SK-MEL-5 (cell line): ENCODE results near the gene SLC48A1. TPM values are rescaled to one million over a fixed set of nuclear protein-coding genes. Genes with fewer than 3 reads are reported as not detected.
A peak's percentile ranks its signal among the peaks of the same experiment; 100 is the strongest.

Experiments used
- DNase-seq: peaks from one replicate; pipeline ENCODE4 v3.0.0-alpha.2; 2016; ENCODE audit warnings: low read depth, low spot score
- in situ Hi-C: cut with HindIII; loops from 2 replicates; pipeline ENCODE4 v1.10.0; 2016; ENCODE audit warnings: low sequenced_read_pairs, high pct_unique_total_duplicates, low pct_unique_long_range_greater_than_20kb
- total RNA-seq: library from RNA; depleted of rRNA; stranded (reverse); fragments of >200 nt; shearing (Covaris generic); gene quantifications from 2 replicates; pipeline ENCODE4 v1.2.3, GENCODE V29; 2014

The SLC48A1 gene
- total RNA-seq, 1 experiment from 2014 or later = 12.7 TPM

DNA sequence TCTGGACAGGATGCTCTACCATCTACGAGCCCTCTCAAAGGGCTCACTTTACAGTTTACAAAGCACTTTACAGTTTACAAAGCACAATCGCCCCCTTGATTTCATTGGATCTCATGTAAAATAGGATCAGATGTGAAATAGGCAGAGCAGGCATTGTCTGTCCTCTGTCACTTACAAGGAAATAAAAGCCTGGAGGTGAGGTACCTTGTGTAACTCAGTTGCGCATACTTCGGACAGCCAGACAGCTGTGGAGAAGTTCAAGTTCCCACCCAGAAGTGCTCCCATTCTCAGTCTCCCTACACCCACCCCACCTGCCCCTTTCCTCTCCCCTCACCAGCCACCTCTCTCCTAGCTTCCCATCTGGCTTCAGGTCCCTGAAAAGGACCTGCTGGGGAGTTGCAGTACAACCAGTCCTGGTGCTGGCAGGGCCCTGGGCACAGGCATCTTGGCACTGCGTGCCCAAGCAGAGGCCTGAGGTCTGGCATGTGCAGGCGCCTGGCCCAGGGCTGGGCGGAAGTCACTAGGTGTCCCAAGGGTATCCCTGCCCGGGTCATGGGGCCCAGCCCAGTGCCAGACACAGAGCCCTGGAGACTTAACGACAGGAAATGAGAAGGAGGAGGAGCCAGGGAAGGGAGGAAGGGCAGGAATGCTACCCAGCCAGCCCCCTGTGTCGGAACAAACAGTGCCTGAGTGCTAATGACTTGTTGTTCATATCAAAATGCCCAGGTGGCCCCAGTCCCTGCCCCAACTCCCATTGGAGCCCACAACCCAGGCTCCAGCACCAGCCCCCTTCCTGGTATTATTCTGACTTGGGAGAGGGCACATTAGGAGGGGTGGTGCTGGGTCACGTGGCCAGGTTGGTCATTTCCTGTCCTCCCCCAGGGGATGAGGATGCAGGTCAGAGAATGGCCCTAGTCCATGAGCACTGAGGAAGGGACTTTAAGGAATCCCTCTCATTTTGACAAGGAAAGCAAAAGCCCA lies 19.7 kb upstream of the SLC48A1 start:
- in situ Hi-C loops = no loop called here
- DNase-seq = peak; percentile 68

GRCh38 chr12:47754126-47754525 lies 18.9 kb upstream of the SLC48A1 start:
- DNase-seq = no peak
- in situ Hi-C loops = no loop called here

- no peak for DNase-seq
- in situ Hi-C loops = no loop called here
Measured at GRCh38 chr12:47754881-47755280, 18.2 kb upstream of the SLC48A1 start.

DNA sequence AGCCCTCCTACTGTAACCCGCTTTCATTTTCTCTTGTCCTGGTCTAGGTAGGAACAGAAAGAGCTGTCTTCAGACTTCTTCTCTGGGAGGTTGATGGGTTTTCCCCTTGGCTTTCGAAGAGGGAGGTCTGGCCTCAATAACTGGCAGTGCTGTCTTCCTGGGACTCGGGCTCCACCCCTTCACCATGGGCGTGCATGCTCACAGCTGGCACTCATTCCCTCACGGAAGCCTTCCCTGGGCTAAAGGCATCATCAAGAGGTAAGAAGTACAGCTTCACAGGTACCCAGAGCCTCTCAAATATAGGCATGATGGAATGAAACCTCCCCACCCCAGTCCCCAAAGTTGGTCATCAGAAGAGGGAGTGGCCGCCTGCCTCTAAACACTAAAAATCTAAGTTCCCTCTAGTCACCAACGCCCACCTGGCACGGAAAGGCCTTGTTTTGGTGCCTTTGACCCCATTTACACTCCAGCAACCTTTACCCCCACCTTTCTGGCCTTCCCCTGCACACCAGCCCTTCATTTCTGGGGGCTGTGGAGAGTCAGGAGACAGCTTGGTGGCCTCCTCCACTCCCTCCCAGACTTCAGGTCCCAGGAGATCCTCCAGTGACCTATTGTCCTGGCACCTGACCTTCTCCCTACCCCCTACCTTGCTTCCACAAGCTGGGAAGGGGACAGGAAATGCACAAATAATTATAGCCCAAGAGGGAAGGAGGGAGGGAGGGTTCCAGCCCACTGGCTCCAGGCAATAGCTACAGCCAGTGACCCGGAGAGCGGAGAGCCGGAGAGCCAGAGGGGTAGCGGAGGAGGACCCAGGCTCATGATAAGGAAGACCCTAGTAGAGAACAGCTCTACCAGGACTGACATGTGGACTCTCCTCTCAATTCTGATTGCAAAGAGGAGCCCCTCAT lies 17.1 kb upstream of the SLC48A1 start:
- DNase-seq = no peak
- in situ Hi-C loops = no loop called here

DNA sequence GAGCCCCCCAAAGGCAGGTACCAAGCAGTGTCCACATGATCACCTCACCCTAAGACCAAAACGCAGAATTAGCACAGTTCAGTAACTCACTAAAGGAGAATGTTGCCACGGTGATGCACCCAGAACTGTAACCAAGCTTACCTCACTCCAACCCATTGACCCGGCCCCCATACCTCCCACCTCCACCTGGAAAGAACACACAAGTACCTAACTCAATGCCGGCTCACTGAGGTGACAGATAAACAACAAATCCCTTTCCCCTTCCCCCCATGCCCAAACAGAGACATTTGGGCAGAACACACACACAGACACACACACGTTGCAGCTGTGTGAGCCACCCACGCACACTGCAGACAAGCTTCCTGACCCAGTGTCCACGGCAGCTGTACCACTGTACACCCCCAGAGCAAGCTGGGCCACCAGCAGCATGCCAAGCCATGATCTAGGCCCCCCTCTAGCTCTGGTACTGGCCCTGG lies 15.6 kb upstream of the SLC48A1 start:
- in situ Hi-C loops = no loop called here

GRCh38 chr12:47757840-47758583 lies 15.0 kb upstream of the SLC48A1 start:
- in situ Hi-C loops = no loop called here
- no peak for DNase-seq

More for the DNA sequence above, 15.6 kb upstream of the SLC48A1 start:
- DNase-seq = no peak

- DNase-seq = no peak
- in situ Hi-C loops = no loop called here
Measured at GRCh38 chr12:47758584-47758833, 14.5 kb upstream of the SLC48A1 start.

GRCh38 chr12:47758834-47759690 lies 14.0 kb upstream of the SLC48A1 start, which contains the start of gene RAPGEF3:
Gene RAPGEF3, minus strand, starts transcription at chr12:47758880. Its CDS starts 324 bp downstream, at chr12:47758556.
- in situ Hi-C loops = no loop called here
- DNase-seq = peak; percentile 73

DNA sequence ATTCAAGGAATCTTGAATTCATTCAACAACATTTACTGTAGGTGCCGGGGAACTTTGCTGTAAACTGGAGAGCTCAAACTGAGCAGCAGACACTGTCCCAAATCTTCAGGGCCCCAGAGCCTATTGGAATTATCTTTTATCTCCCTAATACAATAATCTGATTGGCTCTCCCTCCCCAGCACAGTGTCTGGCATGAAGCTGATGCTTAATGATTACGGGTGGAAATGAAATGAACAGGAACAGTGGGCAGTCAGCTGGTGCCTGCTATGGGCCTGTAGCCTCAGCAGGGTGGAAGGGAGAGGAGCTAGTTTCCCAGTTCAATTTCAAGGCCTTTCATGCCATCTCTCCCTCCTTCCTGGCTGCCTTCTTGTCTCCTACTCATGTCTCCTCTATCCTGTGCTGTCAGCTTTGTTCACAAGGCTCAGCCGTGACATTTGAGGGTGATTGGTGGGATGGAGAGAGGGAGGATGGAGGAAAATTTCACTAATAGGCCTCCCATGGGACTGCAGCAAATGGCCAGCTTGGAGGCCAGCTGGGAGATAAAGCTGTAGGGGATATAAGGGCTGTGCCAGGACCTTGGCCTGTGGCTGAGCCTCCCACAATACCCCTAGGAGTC lies 10.1 kb upstream of the SLC48A1 start:
- in situ Hi-C loops = no loop called here
- no peak for DNase-seq

DNA sequence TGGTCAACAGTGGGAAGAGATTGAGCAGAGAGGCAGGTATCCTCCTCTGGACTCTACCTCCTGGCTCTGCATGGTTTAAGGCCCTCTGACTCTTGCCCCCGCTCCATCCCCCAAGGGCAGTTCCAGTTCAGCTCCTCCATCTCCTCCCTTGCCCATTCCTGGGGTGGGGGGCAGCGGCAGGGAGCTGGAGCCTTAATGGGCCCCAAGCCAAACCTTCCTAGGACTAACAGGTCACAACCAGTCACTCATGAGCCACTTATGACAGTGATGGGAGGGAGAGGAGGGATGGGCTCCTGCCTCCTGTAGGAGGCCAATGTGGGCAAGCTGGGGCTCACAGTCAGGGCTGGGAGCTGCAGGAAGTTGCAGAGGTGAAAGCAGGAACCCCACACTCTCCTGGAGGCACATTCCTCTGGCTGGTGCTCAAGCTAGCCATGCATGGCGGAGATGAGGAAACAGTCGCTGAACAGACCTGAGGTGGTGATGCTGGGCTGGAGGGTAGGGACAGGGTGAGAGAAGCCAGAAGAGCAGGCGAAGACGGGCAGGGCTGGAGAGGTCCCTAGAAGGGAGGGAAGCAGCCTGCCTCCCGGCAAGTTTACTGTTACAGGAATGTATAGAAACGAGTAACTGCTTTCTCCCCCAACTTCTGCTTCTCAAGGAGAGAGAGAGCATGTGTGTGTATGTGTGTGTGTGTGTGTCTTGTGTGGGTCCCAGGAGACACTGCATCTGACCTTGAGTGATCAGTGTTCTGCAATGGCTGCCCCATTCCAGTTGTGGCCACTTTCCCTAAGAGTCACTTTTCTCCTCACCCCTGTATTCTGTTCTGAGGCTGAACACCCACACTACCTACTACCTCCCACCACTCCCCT lies 9.3 kb upstream of the SLC48A1 start:
- in situ Hi-C loops = no loop called here
- no peak for DNase-seq

- DNase-seq = no peak
- in situ Hi-C loops = no loop called here
Measured at GRCh38 chr12:47766502-47767215, 6.4 kb upstream of the SLC48A1 start.

- in situ Hi-C loops = no loop called here
- peak; percentile 70 for DNase-seq
Measured at GRCh38 chr12:47767216-47767724, 5.8 kb upstream of the SLC48A1 start.

GRCh38 chr12:47768323-47768811 lies 4.7 kb upstream of the SLC48A1 start:
- DNase-seq = no peak
- in situ Hi-C loops = no loop called here

DNA sequence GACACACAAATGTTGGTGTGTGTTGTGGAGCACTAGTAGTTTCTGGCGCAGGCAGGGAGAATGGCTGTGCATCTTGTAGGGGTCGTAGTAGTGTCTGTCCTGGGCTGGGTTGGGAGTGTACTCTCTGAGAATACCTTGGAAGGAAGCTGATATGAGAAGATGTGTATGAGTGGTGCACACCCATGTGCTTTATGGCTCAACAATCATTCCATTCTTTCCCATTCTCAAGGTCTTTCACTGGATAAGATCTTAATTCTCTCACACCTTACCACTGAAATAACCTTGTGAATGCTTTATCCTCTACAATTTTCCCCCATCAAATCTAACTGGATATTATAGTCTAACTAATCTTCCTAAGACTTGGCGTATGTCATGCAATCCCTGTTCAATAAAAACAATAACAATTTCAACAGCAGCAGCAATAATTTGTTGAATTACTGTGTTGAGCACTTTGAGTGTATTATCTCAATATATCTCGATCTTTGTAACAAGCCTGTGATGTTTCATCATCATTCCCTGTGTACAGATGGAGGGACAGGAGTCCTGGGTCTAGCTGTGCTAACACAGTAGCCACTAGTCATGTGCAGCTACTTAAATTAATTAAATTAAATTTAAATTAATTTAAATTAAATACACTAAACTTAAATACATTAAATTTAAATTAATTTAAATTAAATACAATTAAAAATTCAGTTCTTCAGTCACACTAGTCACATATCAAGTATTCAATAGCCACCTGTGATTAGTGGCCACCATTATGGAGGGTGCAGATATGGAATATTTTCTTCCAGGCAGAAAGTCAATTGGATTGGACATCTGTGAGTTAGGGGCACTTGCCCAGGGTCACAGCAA lies 3.6 kb upstream of the SLC48A1 start:
- in situ Hi-C loops = no loop called here
- no peak for DNase-seq
